GM21528 (cell line): ENCODE results near the gene ENDOV.
A peak's percentile ranks its signal among the peaks of the same experiment; 100 is the strongest.

Source experiments
- ATAC-seq: cut with Tn5 transposase; IDR thresholded peaks from one replicate; pipeline ENCODE4 v1.9.1; 2021; ENCODE audit warnings: mild to moderate bottlenecking, moderate library complexity; ENCODE audit not compliant: unreplicated experiment, low FRiP score

The ENDOV gene

DNA sequence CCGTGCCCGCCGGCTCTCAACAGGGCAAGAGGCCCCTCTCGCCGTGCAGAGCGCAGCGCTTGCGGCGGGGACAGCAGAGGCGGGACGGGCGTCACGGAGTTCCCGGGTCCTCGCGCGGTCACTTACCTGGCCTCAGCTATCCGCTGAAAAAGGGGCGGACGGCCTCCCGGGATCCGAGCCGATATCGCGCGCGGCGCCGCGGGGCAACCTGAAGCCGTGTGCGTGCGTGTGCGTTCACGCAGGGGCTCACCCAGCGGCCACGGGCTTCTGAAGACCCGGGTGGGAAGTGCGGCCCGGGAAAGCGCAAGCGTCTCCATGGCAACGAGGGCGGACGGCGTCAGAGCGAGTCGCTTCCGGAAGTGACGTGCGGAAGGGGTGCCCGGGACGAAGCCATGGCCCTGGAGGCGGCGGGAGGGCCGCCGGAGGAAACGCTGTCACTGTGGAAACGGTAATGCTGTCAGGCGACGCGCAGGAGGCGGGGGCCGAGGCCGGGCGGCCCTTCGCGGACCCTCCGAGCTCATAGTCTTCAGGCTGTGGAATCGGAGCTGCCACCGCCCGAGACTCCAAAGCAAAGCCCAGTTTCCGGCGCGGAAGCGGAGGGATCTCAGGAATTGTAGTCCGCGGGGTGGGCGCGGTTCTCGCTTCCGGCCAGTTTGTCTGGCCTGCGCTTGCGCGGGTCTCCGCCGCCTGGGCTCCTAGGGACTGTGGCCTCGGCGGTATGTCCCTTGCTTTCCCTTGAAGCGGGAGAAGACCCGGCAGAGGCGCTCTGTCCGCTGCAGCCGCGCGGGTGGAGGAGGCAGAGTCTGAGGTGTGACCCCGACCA, at the start of gene ENDOV:
ENDOV (plus strand) TSS at position 365 of the 823 bp plus-strand sequence; CDS start at position 393, 28 bp downstream.
- peak; percentile 90 for ATAC-seq

DNA sequence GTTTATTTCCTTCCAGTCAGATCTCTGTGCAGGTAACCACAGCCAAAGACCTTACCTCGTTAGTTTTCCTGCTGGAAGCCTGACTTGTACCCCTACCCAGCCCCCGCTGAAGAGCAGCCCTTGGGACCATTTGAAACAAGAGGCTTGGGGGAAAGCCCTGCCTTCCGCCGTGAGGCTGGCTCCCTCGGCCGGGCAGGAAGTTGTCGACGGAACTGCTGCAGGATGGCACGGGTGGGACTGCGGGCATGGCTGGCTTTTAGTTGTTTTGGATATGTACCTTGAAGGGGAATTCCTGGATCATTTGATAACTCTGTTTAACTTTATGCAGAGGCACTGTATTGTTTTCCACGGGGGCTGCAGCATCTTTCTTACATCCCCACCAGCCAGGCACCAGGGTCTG, 49.0 kb upstream of the ENDOV start:
- ATAC-seq = no peak

DNA sequence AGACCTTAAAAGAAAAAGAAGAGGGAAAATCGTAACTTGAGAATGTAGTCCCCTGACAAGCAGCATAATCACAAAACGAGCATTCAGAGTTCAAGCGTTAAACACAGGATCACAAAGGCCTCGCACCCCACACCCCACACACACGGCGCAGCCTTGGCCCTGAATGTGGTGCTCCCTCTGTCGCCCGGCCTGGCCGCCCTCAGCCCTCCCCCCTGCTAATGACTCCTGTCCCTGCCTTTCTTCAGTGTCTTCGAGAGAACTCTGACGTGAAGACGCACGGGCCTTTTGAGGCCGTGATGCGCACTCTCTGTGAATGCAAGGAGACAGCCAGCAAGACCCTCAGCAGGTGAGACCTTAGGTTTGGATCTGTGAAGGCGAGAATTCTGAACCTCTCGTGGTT, 47.5 kb upstream of the ENDOV start:
- ATAC-seq = no peak

DNA sequence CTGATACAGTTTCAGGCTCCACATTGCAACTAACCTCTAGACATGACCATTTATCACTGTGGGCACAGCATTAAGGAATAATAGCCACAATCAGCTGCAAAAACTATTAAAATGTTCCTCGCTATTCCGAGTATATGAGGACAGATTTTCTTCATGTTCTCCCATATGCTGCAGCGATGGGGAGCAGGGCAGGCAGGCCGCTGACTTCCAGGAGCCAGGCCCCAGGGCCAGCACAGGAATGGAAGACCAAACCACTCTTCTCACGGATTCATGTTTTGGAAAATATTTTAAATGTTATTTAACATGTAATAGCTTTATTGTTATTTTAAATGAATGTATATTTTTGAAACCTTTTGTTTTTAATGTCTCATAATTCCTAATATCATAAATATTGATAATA, 43.8 kb upstream of the ENDOV start:
- ATAC-seq = no peak

DNA sequence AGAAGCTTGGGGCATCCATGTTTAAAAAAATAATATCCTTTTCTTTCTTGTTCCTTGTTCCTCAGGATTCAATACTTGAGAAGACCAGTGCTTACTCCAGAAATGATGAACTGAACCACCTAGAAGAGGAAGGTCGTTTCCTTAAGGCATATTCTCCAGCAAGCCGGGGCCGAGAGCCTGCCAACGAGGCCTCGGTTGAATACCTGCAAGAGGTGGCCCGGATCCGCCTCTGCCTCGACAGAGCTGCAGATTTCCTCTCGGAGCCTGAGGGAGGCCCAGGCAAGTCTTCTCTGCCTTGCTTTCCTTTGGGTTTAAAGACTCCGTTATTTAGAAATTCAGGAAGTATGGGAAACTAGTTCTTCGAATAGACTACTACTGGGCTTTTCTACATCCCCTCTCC, 42.5 kb upstream of the ENDOV start:
- no peak for ATAC-seq

DNA sequence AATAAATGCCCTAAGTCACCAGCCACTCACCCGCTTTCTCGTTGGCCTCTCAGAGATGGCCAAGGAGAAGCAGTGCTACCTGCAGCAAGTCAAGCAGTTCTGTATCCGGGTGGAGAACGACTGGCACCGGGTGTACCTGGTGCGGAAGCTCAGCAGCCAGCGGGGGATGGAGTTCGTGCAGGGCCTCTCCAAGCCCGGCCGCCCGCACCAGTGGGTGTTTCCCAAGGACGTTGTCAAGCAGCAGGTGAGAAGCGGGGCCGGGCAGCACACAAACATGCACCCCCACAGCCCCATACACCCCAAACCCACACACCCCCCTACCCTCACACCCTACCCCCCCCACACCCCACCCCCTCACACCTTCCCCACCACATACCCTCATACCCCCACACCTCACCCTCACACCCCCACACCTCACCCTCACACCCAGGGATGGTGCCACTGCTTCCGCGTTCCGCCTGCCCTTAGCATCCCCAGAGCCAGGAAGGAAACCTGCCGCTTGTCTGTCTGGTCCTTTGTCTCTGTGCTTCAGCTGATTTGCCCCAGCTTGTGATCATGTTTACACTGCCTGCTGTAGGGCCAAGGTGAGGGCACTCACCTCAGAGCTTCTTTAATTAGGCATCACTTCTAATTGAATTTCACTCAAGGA, 41.9 kb upstream of the ENDOV start:
- ATAC-seq = no peak

DNA sequence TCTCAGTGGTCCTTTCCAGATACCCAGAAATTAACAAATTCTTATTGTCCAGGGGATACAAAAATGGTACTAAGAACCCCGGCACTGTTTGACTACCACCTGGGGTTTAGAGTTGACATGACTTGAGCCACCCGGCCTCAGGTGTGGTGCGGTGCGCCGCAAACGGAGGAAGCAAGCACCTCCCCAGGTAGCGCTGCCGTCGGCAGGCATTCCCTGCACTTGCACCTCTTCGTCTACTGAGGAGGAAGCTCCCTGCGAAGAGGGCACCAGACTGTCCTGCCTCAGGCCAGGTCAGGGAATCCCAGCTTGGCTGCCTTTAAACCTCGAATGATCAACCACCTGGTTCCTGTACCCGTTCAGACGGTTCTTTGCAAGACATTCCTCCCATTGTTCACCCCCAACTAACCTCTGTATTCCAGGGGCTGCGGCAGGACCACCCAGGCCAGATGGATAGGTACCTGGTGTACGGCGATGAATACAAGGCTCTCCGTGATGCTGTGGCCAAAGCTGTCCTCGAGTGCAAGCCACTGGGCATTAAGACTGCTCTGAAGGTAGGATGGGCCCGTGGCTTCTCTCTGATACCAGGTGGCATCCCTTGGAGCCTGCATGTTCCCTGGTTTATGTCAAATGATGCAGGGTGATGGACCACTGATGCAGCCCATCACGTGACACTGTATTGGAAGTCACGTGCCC, 40.8 kb upstream of the ENDOV start:
- ATAC-seq = no peak

DNA sequence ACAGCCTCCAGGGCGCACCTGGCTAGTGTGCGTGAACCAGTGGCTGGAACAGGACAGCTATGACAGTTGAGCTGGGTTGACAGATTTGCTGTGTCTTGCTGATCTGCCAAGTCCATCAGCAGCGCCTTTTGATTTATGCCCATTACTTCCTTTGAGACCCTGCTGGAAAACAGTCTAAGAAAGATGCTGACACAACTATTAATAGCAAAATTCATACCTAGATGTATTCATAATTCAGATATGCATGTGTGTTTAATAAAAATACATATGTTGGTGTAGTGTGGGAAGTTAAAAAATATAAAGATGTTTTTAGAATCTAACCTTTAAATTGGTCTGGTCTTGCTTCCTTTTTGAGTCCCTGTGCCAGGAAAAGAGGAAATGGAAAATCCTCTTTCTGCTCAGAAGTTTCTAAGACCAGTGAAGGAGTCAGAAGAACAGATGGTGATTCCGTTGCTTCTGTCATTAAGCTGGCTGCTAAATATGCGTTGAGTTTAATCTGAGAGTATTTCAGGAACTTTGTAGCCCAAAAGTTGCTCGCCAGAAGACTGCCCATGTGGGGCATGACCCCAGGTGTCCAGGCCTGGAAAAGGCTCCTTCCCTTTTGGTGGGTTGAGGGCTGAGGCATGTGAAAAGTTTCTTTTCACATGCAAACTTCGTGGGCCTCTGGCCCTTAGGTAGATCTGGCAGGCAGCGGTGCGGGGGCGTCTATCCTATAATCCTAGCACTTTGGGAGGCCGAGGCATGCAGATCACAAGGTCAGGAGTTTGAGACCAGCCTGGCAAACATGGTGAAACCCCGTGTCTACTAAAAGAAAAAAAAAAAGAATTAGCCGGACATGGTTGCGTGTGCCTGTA, 40.0 kb upstream of the ENDOV start:
- no peak for ATAC-seq

DNA sequence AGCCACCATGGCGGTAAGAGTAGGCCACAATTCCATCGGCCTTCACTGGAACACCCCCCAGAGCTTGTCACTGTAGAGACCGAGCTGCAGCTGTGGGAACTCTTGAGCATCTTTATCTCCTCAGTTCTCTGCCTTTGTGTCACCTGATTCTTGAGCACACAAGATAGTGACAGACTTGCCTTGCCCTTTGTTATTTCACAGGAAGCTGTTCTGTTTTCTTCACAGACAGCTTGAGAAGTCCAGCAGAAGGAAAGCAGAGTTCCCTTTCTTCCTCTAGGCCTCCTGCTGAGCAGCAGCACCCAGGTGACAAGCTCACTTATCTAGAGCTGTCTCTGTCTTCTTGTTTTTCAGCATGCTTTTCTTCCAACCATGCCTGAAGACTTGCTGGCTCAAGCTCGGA, 38.4 kb upstream of the ENDOV start:
- ATAC-seq = no peak

DNA sequence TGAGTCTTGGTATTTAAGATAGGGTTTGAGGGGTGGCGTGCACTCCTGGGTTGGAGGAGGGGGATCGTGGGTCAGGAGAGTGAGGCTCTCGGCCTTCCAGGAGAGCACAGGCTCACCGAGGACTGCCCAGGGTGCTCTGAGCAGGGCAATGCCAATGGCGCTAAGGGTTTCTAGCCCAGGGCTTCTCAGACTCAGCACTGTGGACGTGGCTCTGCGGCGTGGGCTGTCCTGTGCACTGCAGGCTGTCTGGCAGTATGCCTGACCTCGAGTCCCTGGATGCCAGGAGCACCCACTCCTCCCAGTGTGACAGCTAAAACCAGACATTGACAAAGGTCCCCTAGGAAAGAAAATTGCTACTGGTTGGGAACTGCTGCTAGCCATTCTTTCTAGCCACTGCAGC, 37.2 kb upstream of the ENDOV start:
- no peak for ATAC-seq

DNA sequence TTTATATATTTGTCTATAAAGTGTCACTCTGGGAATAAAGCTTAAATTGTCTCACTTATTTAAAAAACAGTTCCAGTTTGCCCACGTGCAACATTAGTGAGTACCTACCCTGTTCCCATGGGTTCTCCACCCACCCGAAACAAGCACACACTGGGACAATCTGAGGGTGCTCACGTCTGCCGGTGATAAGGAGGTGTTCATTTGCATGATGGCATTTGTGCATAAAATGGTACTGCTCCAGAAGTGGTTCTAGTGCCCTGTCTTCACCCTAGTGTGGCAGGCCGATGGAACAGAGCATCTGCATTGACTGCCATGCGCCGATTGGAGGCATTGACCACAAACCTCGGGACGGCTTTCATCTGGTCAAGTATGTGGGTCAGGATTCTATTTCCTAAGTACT, 35.6 kb upstream of the ENDOV start:
- no peak for ATAC-seq

DNA sequence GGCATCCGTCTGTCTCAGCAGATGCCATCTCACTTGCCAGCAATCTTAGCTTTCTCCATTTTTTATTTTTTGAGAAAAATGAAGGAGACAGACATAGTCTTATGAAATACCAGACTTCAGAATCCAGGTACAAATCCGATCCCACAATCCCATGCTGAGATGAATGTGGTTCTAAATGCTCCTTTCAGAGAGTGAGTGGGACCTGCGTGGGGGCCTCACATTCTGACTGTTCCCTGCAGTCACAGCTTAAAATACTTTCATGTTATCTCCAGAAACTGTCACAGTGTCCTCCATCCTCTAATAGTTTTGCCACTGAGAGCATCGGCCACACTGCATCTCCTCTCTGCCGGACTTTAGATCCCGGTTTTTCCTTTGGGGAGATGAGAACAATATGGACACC, 34.9 kb upstream of the ENDOV start:
- ATAC-seq = no peak

DNA sequence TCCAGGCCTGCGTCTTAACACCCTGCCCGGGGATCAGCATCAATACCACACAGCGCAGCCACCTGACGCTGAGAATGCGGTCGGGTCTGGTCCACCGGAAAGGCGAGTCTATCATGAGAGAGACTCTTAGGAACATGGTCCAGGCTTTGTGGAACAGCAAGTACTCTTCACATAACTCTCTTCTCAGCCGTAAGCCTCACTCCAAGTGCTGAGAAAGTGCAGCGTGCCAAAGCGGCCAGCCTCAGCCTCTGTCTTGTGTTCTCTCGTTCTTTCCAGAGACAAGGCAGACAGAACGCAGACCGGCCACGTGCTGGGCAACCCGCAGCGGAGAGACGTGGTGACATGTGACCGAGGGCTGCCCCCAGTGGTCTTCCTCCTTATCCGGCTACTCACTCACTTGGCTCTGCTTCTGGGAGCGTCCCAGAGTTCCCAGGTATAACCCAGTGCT, 34.4 kb upstream of the ENDOV start:
- ATAC-seq = no peak

DNA sequence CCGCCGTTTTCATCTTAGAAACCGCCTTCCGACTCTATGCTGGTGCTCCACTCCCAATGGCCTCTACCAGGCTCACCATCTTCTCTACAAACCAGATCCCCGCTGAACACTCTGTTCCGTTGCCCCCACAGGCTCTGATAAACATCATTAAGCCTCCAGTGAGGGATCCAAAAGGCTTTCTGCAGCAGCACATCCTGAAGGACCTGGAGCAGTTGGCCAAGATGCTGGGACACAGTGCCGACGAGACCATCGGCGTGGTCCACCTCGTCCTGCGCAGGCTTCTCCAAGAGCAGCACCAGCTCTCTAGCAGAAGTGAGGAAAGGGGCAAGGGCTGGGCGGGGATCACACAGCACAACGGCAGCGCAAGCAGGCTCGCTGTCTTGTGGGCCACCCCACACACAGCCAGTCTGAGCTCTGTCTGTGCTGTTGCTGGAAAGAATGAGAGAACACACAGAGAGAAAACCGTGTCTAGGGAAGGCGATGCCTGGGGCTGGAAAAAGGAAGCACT, 33.5 kb upstream of the ENDOV start:
- no peak for ATAC-seq

DNA sequence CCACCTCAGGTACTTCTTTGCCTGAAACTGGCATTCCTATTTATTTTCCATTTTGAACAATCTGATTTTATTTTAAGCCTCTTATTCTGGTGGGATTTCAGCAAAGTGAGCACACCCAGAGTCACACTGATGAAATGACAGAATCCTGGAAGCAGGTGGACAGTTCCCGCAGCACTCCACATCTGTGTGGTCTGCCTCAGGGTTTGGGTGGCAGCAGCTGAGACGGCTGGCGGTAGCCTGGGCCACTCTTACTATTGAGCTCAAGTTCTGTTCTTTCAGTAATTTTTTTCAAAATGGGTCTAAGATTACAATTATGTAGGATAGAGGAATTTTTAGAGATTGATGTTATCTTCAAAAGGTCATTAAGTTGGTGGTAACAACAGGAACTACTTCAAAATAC, 32.5 kb upstream of the ENDOV start:
- ATAC-seq = no peak

DNA sequence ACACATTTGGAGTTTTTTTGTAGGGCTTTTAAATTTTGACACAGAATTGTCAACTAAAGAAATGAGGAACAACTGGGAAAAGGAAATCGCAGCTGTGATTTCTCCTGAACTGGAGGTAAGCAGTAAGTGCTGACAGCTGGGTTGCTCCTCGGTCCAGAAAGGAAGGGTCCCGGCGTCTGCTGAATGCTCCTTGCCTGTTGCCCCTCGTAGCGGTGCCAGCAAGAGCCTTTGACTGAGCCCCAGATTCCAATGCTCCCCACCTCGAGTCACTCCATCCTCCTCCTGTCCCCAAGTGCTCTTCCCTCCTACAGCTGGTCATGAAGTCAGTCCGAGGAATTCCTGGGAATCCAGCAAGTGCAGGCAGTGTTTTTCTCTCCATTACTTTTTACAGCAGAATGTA, 32.0 kb upstream of the ENDOV start:
- ATAC-seq = no peak

DNA sequence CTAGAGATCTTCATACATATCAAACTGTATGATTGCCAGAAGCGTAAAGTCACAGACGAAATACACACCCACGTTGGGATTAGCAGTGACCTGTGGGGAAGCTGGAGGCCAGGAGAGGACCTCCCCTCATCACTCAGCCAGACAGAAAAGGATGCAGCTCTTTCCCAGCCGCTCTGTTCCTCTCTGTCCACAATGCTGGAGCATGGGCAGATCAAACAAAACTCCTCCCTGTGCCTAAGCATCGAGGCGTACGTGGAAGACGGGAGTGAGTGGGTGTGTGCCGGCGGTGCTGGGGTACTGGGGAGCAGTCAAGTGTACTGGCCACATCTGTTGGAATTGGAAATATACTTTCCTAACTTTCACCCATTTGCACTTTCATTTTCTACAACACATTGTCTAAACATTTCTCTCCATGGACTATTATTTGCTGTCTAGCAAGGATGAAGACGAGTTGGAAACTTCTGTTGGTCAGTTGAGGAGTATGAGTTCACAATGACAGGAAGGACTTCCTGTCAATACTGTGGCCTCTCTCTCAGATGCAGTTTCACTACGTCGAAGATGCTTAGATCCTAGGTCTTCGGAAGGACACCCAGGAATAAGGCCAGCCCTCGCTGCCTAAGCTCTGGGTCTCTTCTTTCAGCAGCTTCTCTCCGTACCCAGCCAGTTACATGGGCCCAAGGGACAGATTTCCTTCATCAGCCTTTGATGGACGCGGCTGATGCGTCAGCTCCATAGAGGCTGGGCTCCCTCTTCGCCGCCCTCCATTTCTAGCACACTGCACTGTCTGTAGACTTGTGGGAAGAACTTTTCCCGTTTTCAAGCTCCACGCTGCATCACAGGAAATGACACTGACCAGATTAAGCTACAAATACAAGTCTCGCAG, 30.6 kb upstream of the ENDOV start:
- ATAC-seq = no peak

DNA sequence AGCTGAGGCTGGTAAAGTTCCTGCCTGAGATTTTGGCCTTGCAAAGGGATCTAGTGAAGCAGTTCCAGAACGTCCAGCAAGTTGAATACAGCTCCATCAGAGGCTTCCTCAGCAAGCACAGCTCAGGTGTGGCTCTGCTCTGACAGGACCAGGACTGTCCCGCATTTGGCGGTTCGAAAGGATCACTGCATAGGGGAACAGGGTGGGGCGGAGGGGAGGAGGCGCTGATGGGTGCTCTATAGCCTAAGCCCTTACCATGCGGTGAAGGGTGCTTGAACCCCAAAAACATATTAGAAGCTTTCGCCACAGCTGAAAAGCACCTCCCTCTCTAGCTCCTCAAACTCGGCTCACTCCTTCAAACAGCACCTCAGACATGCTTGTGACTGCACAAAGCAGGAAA, 29.9 kb upstream of the ENDOV start:
- no peak for ATAC-seq

DNA sequence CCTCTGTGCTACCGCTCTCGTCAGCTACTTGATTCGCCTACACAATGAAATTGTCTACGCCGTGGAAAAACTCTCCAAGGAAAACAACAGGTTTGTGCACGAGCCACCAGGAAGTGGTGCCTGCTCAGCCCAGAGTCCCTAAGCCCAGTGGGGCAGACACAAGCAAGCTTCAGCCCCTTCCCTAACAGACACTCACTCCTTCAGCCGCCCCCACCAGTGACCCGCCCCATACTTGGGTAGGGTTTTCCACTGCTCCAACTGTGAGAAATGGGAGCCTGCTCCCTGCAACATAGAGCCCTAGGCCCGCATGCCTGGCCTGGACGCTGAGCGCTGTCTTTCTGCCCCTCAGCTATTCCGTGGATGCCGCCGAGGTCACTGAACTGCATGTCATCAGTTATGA, 28.6 kb upstream of the ENDOV start:
- ATAC-seq = no peak
